ENCODE measurements around the gene IRAK4.
A peak's percentile ranks its signal among the peaks of the same experiment; 100 is the strongest.
"Not testable (repeated sequence)": the region's sequence is repeated elsewhere in the genome, so short reads cannot be mapped to it uniquely, and the experiment has no call there.

Gene IRAK4

DNA sequence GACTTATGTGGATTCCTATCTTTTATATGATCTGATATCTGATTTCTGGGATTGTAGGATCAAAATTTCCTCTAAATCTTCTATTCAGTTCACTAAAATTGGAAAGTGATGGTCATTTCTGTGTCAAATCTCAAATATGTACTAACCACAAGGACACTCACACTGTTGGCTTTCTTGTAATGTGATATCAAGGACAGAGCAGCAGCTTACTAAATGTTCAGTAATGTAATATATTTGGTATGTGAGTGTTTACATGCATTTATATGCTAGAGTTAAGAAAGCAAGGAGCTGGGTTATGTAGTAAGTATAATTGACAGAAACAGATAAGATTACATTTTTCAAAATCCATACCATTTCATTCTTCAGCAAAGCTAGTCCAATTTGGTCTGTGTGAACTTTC, 16.6 kb upstream of the IRAK4 start:
- Histone ChIP-seq H3K9ac (ENCODE audit: low read length) (no peak overlapping the region), H3K27me3 (ENCODE audit: control insufficient read depth, insufficient read depth, low read length) (no peaks in the 10 kb centered on the region), H3K4me3 (ENCODE audit: low read length) (no peak overlapping the region), H3K4me1 (ENCODE audit: control insufficient read depth, low read depth, low read length) (no peaks in the 10 kb centered on the region), H3K36me3 (ENCODE audit: control insufficient read depth, low read depth, low read length) (peaks cover 10% of the 10 kb centered on the region), H3K9me3 (ENCODE audit: control insufficient read depth, low read depth, low read length) (no peaks in the 10 kb centered on the region), H3K27ac (ENCODE audit: low read length) (no peak overlapping the region)

DNA sequence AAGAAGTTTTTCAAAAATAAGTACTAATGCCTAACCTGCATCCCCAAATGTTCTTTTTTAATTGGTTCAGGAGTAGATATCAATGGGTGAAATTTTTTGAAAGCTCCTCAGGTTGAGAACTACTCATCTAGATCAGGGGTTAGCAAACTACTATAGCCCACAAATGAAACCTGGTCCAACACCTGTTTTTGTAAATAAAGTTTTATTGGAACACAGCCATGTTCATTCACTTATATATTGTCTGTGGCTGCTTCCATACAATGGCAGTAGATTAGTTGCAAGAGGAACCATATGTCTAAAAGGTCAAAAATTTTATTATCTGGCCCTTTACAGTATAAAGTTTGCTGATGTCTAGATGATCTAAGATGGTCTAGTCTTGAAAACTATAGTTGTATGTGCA, 13.9 kb upstream of the IRAK4 start:
- H3K4me1 ChIP-seq (ENCODE audit: control insufficient read depth, low read depth, low read length): no peaks in the 10 kb centered on the region

DNA sequence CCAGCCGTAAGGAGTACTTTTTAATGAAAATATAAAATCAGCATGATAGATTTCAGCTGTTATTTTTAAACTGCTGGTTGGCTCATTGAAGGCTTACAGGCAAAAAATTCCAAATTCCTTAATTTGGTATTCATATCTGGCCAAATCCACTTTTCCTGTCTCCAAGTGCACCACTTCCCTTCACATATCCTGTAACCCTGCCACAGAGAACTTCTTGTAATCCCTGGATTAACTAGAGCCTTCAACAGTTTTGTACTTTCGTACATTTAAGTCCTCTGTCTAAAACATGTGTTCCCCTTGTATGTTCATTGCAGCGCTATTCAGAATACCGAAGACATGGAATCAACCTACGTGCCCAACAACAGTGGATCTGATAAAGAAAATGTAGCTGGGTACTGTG, 9.7 kb upstream of the IRAK4 start:
- Histone ChIP-seq H3K36me3 (ENCODE audit: control insufficient read depth, low read depth, low read length) (peaks cover 9% of the 10 kb centered on the region), H3K4me3 (ENCODE audit: low read length) (no peak overlapping the region), H3K9me3 (ENCODE audit: control insufficient read depth, low read depth, low read length) (no peaks in the 10 kb centered on the region)

More for the DNA sequence above, 13.9 kb upstream of the IRAK4 start:
- H3K27me3 ChIP-seq (ENCODE audit: control insufficient read depth, insufficient read depth, low read length): no peaks in the 10 kb centered on the region
- no peak overlapping the region for H3K9ac ChIP-seq (ENCODE audit: low read length)
- no peak overlapping the region for H3K27ac ChIP-seq (ENCODE audit: low read length)
- no peak overlapping the region for H3K4me3 ChIP-seq (ENCODE audit: low read length)
- H3K9me3 ChIP-seq (ENCODE audit: control insufficient read depth, low read depth, low read length): no peaks in the 10 kb centered on the region
- peaks cover 10% of the 10 kb centered on the region for H3K36me3 ChIP-seq (ENCODE audit: control insufficient read depth, low read depth, low read length)

DNA sequence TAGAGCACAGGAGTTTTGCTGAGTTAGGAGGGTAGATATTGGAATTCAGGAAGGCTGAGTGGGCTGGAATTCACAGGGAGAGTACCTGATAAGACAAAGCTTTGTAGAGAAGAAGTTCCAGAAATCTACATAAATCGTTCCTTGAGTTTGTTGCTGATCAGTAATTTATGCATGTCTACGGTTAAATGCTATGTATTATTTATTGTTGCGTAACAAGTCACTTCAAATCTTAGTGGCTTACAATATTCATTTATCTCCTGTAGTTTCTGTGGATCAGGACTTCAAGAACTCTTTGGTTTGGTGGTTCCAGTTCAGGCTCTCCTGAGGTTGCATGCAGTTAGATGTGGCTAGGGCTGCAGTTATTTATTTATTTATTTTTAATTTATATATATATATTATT, 7.9 kb upstream of the IRAK4 start:
- H3K9ac ChIP-seq (ENCODE audit: low read length): no peak overlapping the region
- no peak overlapping the region for H3K27ac ChIP-seq (ENCODE audit: low read length)
- H3K36me3 ChIP-seq (ENCODE audit: control insufficient read depth, low read depth, low read length): peaks cover 17% of the 10 kb centered on the region
- H3K4me3 ChIP-seq (ENCODE audit: low read length): no peak overlapping the region
- no peaks in the 10 kb centered on the region for H3K9me3 ChIP-seq (ENCODE audit: control insufficient read depth, low read depth, low read length)
- no peaks in the 10 kb centered on the region for H3K4me1 ChIP-seq (ENCODE audit: control insufficient read depth, low read depth, low read length)
- H3K27me3 ChIP-seq (ENCODE audit: control insufficient read depth, insufficient read depth, low read length): no peaks in the 10 kb centered on the region

More for the DNA sequence above, 9.7 kb upstream of the IRAK4 start:
- Histone ChIP-seq H3K27me3 (ENCODE audit: control insufficient read depth, insufficient read depth, low read length) (no peaks in the 10 kb centered on the region), H3K27ac (ENCODE audit: low read length) (no peak overlapping the region), H3K9ac (ENCODE audit: low read length) (no peak overlapping the region), H3K4me1 (ENCODE audit: control insufficient read depth, low read depth, low read length) (no peaks in the 10 kb centered on the region)

DNA sequence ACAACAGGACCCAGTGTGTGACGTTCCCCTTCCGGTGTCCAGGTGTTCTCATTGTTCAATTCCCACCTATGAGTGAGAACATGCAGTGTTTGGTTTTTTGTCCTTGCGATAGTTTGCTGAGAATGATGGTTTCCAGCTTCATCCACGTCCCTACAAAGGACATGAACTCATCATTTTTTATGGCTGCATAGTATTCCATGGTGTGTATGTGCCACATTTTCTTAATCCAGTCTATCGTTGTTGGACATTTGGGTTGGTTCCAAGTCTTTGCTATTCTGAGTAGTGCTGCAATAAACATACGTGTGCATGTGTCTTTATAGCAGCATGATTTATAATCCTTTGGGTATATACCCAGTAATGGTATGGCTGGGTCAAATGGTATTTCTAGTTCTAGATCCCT, 7.4 kb upstream of the IRAK4 start:
- H3K4me3 ChIP-seq (ENCODE audit: low read length); H3K9me3 ChIP-seq (ENCODE audit: control insufficient read depth, low read depth, low read length); H3K27ac ChIP-seq (ENCODE audit: low read length); H3K27me3 ChIP-seq (ENCODE audit: control insufficient read depth, insufficient read depth, low read length); H3K9ac ChIP-seq (ENCODE audit: low read length); H3K4me1 ChIP-seq (ENCODE audit: control insufficient read depth, low read depth, low read length): not testable (repeated sequence)
- H3K36me3 ChIP-seq (ENCODE audit: control insufficient read depth, low read depth, low read length): peaks cover 17% of the 10 kb centered on the region

DNA sequence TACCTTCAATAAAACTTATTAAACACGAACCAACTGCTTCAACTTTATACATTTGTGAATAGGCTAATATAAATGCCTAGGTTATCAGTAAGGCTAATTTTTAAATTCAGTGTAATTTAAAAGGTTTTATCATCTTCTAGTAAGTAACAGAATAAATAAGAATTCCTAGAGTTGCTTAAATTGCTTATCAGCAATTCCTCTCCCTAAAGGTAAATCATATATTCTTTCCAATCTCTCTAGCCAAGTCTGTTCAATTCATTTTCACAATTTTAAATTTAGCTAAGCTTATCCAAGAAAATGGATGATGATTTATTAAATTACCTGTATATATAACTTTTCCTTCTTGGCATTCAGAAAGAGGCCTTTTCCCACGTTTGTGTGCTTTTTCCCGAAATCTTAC, 4.7 kb upstream of the IRAK4 start:
- Histone ChIP-seq H3K9me3 (ENCODE audit: control insufficient read depth, low read depth, low read length) (no peaks in the 10 kb centered on the region), H3K4me3 (ENCODE audit: low read length) (no peak overlapping the region), H3K27ac (ENCODE audit: low read length) (no peak overlapping the region), H3K27me3 (ENCODE audit: control insufficient read depth, insufficient read depth, low read length) (no peaks in the 10 kb centered on the region), H3K36me3 (ENCODE audit: control insufficient read depth, low read depth, low read length) (peaks cover 17% of the 10 kb centered on the region), H3K9ac (ENCODE audit: low read length) (no peak overlapping the region), H3K4me1 (ENCODE audit: control insufficient read depth, low read depth, low read length) (peaks cover 6% of the 10 kb centered on the region)

DNA sequence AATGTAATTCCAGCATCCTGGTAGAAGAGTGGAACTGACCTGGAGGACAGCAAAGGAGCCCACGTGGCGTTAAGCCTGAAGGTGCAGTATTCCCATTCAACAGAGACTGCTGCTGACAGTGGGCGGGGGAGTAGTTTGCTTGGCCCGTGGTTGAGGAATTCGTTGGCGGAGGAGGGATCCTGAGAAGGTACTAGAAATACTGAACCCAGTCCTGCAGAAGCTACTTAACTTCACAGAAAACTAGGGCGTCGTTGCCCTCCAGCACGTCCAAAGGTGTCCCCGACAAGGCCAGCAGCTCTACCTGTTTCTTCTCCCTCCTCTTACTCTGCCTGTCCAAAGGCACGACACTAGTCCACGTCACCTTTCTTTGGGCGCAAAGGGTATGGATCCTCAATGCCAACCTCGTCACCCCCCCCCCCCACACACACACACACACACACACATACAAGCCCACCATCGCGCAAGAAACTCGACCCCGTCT, 464 bp upstream of the IRAK4 start:
- H3K27me3 ChIP-seq (ENCODE audit: control insufficient read depth, insufficient read depth, low read length): no peaks in the 10 kb centered on the region
- no peak overlapping the region for H3K27ac ChIP-seq (ENCODE audit: low read length)
- peaks cover 18% of the 10 kb centered on the region for H3K4me1 ChIP-seq (ENCODE audit: control insufficient read depth, low read depth, low read length)
- peak overlapping the region; percentile 76 for H3K4me3 ChIP-seq (ENCODE audit: low read length)
- H3K9me3 ChIP-seq (ENCODE audit: control insufficient read depth, low read depth, low read length): no peaks in the 10 kb centered on the region
- peak overlapping the region; percentile 77 for H3K9ac ChIP-seq (ENCODE audit: low read length)
- peaks cover 17% of the 10 kb centered on the region for H3K36me3 ChIP-seq (ENCODE audit: control insufficient read depth, low read depth, low read length)

DNA sequence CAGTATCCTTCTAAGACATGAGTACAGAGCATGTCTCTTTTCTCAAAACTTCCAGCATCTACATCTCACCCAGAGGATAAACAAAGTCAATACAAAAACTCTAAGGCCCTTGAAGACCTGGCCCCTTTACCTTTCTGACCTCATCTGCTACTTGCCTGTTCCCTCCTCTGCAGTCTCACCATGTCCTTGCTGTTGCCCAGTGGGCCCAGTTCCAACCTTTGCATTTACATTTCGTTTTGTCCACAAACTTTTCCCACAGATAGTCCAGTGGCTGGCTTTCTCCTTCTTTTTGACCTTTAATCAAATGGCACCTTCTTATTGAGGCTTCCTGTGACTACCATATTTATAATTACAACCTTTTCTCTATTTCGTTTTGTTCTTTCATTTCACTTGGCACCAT, 1.6 kb downstream of the IRAK4 start:
- Histone ChIP-seq H3K9me3 (ENCODE audit: control insufficient read depth, low read depth, low read length) (no peaks in the 10 kb centered on the region), H3K27ac (ENCODE audit: low read length) (no peak overlapping the region), H3K4me3 (ENCODE audit: low read length) (no peak overlapping the region), H3K27me3 (ENCODE audit: control insufficient read depth, insufficient read depth, low read length) (no peaks in the 10 kb centered on the region), H3K9ac (ENCODE audit: low read length) (no peak overlapping the region), H3K36me3 (ENCODE audit: control insufficient read depth, low read depth, low read length) (no peaks in the 10 kb centered on the region), H3K4me1 (ENCODE audit: control insufficient read depth, low read depth, low read length) (peaks cover 28% of the 10 kb centered on the region)

DNA sequence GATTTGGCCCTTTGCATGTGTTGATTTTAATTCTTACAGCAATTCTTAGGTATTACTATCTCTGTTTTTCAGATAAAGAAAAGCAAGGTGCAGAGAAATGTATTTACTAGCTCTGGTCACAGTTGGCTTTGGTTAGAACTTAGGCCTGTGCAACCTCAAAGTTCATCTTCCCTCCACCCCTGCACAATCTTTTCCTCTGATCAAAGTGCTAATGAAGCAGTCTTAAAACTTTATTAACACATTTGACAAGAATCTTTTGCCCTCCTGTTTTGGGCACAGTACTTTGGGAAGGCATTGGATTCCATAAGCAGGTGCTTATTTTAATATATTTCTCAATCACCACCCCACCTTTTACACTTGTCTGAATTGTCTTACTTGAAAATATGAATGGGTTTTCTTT, 2.7 kb downstream of the IRAK4 start:
- Histone ChIP-seq H3K27ac (ENCODE audit: low read length) (no peak overlapping the region), H3K9me3 (ENCODE audit: control insufficient read depth, low read depth, low read length) (no peaks in the 10 kb centered on the region), H3K27me3 (ENCODE audit: control insufficient read depth, insufficient read depth, low read length) (no peaks in the 10 kb centered on the region), H3K9ac (ENCODE audit: low read length) (no peak overlapping the region), H3K4me3 (ENCODE audit: low read length) (no peak overlapping the region), H3K4me1 (ENCODE audit: control insufficient read depth, low read depth, low read length) (peaks cover 28% of the 10 kb centered on the region), H3K36me3 (ENCODE audit: control insufficient read depth, low read depth, low read length) (no peaks in the 10 kb centered on the region)

DNA sequence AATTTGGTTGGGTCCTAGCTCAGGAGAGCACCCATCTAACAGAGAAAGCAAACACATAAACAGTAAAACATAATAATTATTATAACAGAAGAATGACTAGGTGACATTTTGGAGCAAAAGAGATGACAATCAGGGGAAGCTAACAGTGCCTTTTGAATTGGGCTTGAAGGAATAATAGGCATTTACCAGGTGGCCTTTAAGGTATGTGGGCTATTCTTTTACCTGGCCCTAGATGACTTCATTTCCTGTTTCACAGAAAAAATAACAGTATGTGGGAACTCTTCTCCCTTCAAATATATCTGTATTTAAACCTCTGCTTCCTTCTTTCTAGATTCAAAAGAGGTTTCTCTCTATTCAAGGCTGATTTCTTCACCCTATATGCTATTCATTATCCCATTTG, 3.8 kb downstream of the IRAK4 start:
- Histone ChIP-seq H3K4me3 (ENCODE audit: low read length) (peak overlapping the region; percentile 11), H3K27ac (ENCODE audit: low read length) (peak overlapping the region; percentile 79), H3K9ac (ENCODE audit: low read length) (no peak overlapping the region), H3K36me3 (ENCODE audit: control insufficient read depth, low read depth, low read length) (no peaks in the 10 kb centered on the region), H3K4me1 (ENCODE audit: control insufficient read depth, low read depth, low read length) (peaks cover 27% of the 10 kb centered on the region), H3K9me3 (ENCODE audit: control insufficient read depth, low read depth, low read length) (no peaks in the 10 kb centered on the region), H3K27me3 (ENCODE audit: control insufficient read depth, insufficient read depth, low read length) (no peaks in the 10 kb centered on the region)

DNA sequence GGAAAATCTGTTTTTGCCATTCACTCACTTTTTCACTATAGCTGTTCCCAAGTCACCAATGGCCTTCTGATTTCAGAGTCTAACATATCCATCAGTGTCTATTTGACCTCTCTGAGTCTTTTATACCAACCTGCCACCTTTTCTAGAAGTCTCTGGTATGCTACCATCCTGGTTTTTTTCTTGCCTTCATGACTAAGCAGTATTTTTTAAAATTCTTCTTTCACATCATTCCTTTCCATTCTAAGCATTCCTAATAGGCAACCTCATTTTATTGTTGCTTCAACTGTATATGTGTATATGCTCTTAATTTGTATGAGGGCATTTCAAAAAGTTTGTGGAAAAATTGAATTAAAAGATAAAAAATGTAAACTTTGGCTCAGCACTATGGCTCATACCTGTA, 5.0 kb downstream of the IRAK4 start:
- H3K27me3 ChIP-seq (ENCODE audit: control insufficient read depth, insufficient read depth, low read length): no peaks in the 10 kb centered on the region
- H3K27ac ChIP-seq (ENCODE audit: low read length): no peak overlapping the region
- no peak overlapping the region for H3K4me3 ChIP-seq (ENCODE audit: low read length)
- peaks cover 22% of the 10 kb centered on the region for H3K4me1 ChIP-seq (ENCODE audit: control insufficient read depth, low read depth, low read length)
- no peaks in the 10 kb centered on the region for H3K9me3 ChIP-seq (ENCODE audit: control insufficient read depth, low read depth, low read length)
- H3K9ac ChIP-seq (ENCODE audit: low read length): no peak overlapping the region
- H3K36me3 ChIP-seq (ENCODE audit: control insufficient read depth, low read depth, low read length): no peaks in the 10 kb centered on the region

DNA sequence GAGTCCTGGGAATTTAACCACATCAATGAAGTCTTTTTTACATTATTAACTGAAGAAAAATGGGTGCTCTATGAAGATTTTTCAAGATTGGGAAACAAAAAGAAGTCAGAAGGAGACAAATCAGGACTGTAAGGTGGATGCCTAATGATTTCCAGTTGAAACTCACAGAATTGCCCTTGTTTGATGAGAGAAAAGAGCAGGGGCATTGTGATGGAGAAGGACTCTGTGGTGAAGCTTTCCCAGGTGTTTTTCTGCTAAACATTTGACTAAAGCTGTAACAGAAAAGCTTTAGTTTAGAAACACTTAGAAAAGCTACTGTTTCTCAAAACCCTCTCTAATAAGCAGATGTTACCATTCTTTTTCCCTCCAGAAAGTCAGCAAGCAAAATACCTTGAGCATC, 5.8 kb downstream of the IRAK4 start:
- H3K4me1 ChIP-seq (ENCODE audit: control insufficient read depth, low read depth, low read length): peaks cover 22% of the 10 kb centered on the region
- H3K27ac ChIP-seq (ENCODE audit: low read length): no peak overlapping the region
- H3K9ac ChIP-seq (ENCODE audit: low read length): no peak overlapping the region
- no peaks in the 10 kb centered on the region for H3K27me3 ChIP-seq (ENCODE audit: control insufficient read depth, insufficient read depth, low read length)
- H3K9me3 ChIP-seq (ENCODE audit: control insufficient read depth, low read depth, low read length): no peaks in the 10 kb centered on the region
- no peaks in the 10 kb centered on the region for H3K36me3 ChIP-seq (ENCODE audit: control insufficient read depth, low read depth, low read length)
- no peak overlapping the region for H3K4me3 ChIP-seq (ENCODE audit: low read length)

All from iPS-18a (cell line).